ENCODE data around the gene PRR27. TPM values are rescaled to one million over a fixed set of nuclear protein-coding genes. Genes with fewer than 3 reads are reported as not detected.

Gene PRR27
- total RNA-seq, result not detected
- long read RNA-seq, result 0 reads

- DNase-seq (no peak), ATAC-seq (no peak)
- H3K4me1 ChIP-seq, result no peaks in the 10 kb centered on the region
These were observed at the start of gene PRR27 for GRCh38 chr4:70153937-70154336. Gene PRR27, plus strand, starts transcription at chr4:70154237. Its CDS starts 139 bp downstream, at chr4:70154376.

GRCh38 chr4:70110917-70111316 lies 43.1 kb upstream of the PRR27 start:
- intact Hi-C loops (cut with DNase I), result no loop called here
- Histone ChIP-seq H3K27ac (no peak overlapping the region), H3K9me3 (no peaks in the 10 kb centered on the region), H3K4me3 (no peak overlapping the region), H3K27me3 (ENCODE audit: low read depth) (no peaks in the 10 kb centered on the region), H3K4me1 (no peaks in the 10 kb centered on the region), H3K36me3 (no peaks in the 10 kb centered on the region)
- no peak for DNase-seq
- TF ChIP-seq, protein P1, sequence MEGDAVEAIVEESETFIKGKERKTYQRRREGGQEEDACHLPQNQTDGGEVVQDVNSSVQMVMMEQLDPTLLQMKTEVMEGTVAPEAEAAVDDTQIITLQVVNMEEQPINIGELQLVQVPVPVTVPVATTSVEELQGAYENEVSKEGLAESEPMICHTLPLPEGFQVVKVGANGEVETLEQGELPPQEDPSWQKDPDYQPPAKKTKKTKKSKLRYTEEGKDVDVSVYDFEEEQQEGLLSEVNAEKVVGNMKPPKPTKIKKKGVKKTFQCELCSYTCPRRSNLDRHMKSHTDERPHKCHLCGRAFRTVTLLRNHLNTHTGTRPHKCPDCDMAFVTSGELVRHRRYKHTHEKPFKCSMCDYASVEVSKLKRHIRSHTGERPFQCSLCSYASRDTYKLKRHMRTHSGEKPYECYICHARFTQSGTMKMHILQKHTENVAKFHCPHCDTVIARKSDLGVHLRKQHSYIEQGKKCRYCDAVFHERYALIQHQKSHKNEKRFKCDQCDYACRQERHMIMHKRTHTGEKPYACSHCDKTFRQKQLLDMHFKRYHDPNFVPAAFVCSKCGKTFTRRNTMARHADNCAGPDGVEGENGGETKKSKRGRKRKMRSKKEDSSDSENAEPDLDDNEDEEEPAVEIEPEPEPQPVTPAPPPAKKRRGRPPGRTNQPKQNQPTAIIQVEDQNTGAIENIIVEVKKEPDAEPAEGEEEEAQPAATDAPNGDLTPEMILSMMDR (IDR thresholded peaks at IDR 0.05), result no peak
- ATAC-seq, result no peak

More at GRCh38 chr4:70153937-70154336, at the start of gene PRR27:
- no peaks in the 10 kb centered on the region for H3K9me3 ChIP-seq
- intact Hi-C loops (cut with DNase I), result no loop called here
- no peaks in the 10 kb centered on the region for H3K36me3 ChIP-seq
- H3K27me3 ChIP-seq (ENCODE audit: low read depth), result no peaks in the 10 kb centered on the region
- H3K27ac ChIP-seq, result no peak within 1 kb of the TSS
- H3K4me3 ChIP-seq, result no peak within 1 kb of the TSS
- TF ChIP-seq, protein P1 (IDR thresholded peaks at IDR 0.05), result no peak

DNA sequence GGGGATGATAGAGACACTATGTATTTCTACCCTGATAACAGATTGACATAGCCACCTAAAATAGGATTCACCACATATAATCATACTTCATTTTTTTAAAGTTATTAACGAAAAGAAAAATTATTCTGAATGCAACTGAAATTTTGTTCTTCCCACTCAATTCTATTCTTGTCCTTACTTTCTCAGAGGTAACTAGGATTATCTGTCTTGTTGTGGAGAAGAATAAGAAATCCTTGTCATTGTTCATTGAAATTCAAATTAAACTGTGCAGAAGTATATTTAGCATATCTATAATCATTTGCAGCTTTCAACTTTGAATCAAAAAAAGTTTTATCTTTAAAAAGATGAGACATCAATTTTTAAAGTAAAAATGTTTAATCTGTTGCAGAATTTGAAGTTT lies 40.4 kb upstream of the PRR27 start:
- Histone ChIP-seq H3K4me3 (no peak overlapping the region), H3K36me3 (no peaks in the 10 kb centered on the region), H3K27ac (no peak overlapping the region), H3K4me1 (no peaks in the 10 kb centered on the region), H3K9me3 (no peaks in the 10 kb centered on the region), H3K27me3 (ENCODE audit: low read depth) (no peaks in the 10 kb centered on the region)
- TF ChIP-seq, protein P1 (IDR thresholded peaks at IDR 0.05), result no peak
- DNase-seq (no peak), ATAC-seq (no peak)
- intact Hi-C loops (cut with DNase I), result no loop called here

GRCh38 chr4:70114096-70114495 lies 39.9 kb upstream of the PRR27 start:
- H3K27me3 ChIP-seq (ENCODE audit: low read depth), result no peaks in the 10 kb centered on the region
- DNase-seq, result no peak
- no peaks in the 10 kb centered on the region for H3K4me1 ChIP-seq
- no peak for ATAC-seq
- H3K36me3 ChIP-seq, result no peaks in the 10 kb centered on the region
- TF ChIP-seq, protein P1 (IDR thresholded peaks at IDR 0.05), result no peak
- no peak overlapping the region for H3K27ac ChIP-seq
- no peaks in the 10 kb centered on the region for H3K9me3 ChIP-seq
- no peak overlapping the region for H3K4me3 ChIP-seq
- intact Hi-C loops (cut with DNase I), result no loop called here

DNA sequence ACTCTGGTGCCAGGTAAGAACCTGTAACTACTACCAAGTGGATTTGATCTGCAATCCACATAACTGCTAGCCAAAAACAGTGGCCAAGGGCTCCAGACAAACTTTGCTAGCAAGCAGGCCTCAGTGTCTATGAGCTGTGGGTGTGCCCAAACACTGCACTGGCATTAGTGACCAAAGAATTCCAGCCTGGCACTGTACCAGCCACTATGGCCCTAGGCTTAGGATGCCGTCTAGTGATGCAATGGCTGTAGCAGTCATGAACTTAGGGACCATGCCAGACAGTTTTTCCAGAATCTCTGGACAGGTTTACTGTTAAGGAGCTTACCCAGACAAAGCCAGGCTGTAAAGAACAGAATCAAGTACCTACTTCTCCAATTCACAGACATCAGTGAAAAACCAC lies 33.7 kb upstream of the PRR27 start:
- Histone ChIP-seq H3K36me3 (no peaks in the 10 kb centered on the region), H3K4me1 (no peaks in the 10 kb centered on the region), H3K27me3 (ENCODE audit: low read depth) (no peaks in the 10 kb centered on the region), H3K27ac (no peak overlapping the region), H3K9me3 (peaks cover 4% of the 10 kb centered on the region), H3K4me3 (no peak overlapping the region)
- TF ChIP-seq, protein P1 (IDR thresholded peaks at IDR 0.05), result no peak
- ATAC-seq, result no peak
- intact Hi-C loops (cut with DNase I), result no loop called here
- no peak for DNase-seq

- Histone ChIP-seq H3K4me1 (no peaks in the 10 kb centered on the region), H3K9me3 (no peaks in the 10 kb centered on the region), H3K4me3 (no peak overlapping the region), H3K27me3 (ENCODE audit: low read depth) (no peaks in the 10 kb centered on the region), H3K27ac (no peak overlapping the region), H3K36me3 (no peaks in the 10 kb centered on the region)
- no peak for DNase-seq
- intact Hi-C loops (cut with DNase I), result no loop called here
- no peak for ATAC-seq
- TF ChIP-seq, protein P1 (IDR thresholded peaks at IDR 0.05), result no peak
These were observed 20.6 kb upstream of the PRR27 start for GRCh38 chr4:70133473-70133872.

Measured in lower lobe of right lung (tissue), 2 donors.